Common myeloid progenitor, CD34-positive (primary cell): ENCODE measurements around the gene SCPEP1.
"Not testable (repeated sequence)": the region's sequence is repeated elsewhere in the genome, so short reads cannot be mapped to it uniquely, and the experiment has no call there.

Experiments
- CTCF ChIA-PET: fragments of 350-600 bp; sonication (Branson Sonifier 250); formaldehyde crosslinking; loops from one replicate; lab custom pipeline; 2021; ENCODE audit warnings: antibody characterized with exemption; lab: Charles Lee
- POLR2A ChIA-PET: fragments of 350-600 bp; sonication (Branson Sonifier 250); formaldehyde crosslinking; loops from one replicate; lab custom pipeline; 2021; ENCODE audit warnings: antibody characterized with exemption; lab: Charles Lee
- DNase-seq, 3 donors: peaks; one replicate each; pipeline versions ENCODE4 v3.0.0 to v3.0.0-alpha.2; 2013
- H3K27ac ChIP-seq, 2 experiments: 1 replicate in 1 of 2; 2 replicates in 1 of 2; pipeline ENCODE4 v1.7.0; 2013; ENCODE audit warnings: inconsistent platforms in 2 of 2, low read length in 2 of 2, mild to moderate bottlenecking in 2 of 2, low read depth in 1 of 2, moderate library complexity in 1 of 2; ENCODE audit not compliant: severe bottlenecking in 2 of 2, insufficient read depth in 1 of 2, poor library complexity in 1 of 2
- H3K27me3 ChIP-seq, 5 experiments: replicated peaks in 2 of 5; 1 replicate in 3 of 5; 2 replicates in 2 of 5; pipeline versions ENCODE4 v1.6.1 to v1.7.0; 2013; ENCODE audit warnings: low read length in 4 of 5, mild to moderate bottlenecking in 2 of 5, moderate library complexity in 2 of 5, inconsistent platforms in 1 of 5; ENCODE audit not compliant: insufficient read depth in 5 of 5, control insufficient read depth in 4 of 5
- H3K36me3 ChIP-seq, 4 experiments: 1 replicate in 2 of 4; 2 replicates in 2 of 4; pipeline versions ENCODE4 v1.6.1 to v1.7.0; 2013; ENCODE audit warnings: low read length in 3 of 4, control low read depth in 1 of 4, mild to moderate bottlenecking in 1 of 4; ENCODE audit not compliant: control insufficient read depth in 4 of 4, insufficient read depth in 4 of 4
- H3K4me1 ChIP-seq, 4 experiments: 1 replicate in 3 of 4; 2 replicates in 1 of 4; pipeline versions ENCODE4 v1.6.1 to v1.7.1; 2013; ENCODE audit warnings: low read length in 3 of 4, mild to moderate bottlenecking in 3 of 4, control low read depth in 1 of 4, inconsistent platforms in 1 of 4, moderate library complexity in 1 of 4; ENCODE audit not compliant: control insufficient read depth in 4 of 4, insufficient read depth in 4 of 4; ENCODE audit errors: control extremely low read depth in 1 of 4
- H3K4me3 ChIP-seq, 7 experiments: 1 replicate in 4 of 7; 2 replicates in 3 of 7; pipeline versions ENCODE4 v1.5.1 to v1.7.0; 2013; ENCODE audit warnings: mild to moderate bottlenecking in 7 of 7, low read length in 6 of 7, moderate library complexity in 6 of 7, inconsistent platforms in 2 of 7, low read depth in 2 of 7, control low read depth in 1 of 7; ENCODE audit not compliant: insufficient read depth in 4 of 7, control insufficient read depth in 1 of 7; ENCODE audit errors: extremely low read depth in 1 of 7
- H3K9me3 ChIP-seq, 5 experiments: 1 replicate in 4 of 5; 2 replicates in 1 of 5; pipeline versions ENCODE4 v1.6.1 to v1.7.1; 2013; ENCODE audit warnings: low read length in 4 of 5, mild to moderate bottlenecking in 2 of 5, inconsistent platforms in 1 of 5, low read depth in 1 of 5, moderate library complexity in 1 of 5; ENCODE audit not compliant: control insufficient read depth in 4 of 5, insufficient read depth in 2 of 5; ENCODE audit errors: control extremely low read depth in 1 of 5
- WGBS: methylation state at CpG from one replicate; pipeline ENCODE4 v1.1.5; 2013; ENCODE audit not compliant: insufficient coverage; 5-methylcytosine and 5-hydroxymethylcytosine counted together

SCPEP1 gene

GRCh38 chr17:56960596-56961538 lies 17.1 kb upstream of the SCPEP1 start, which contains the start of gene COIL:
Gene COIL, minus strand, starts transcription at chr17:56961050. Its CDS starts 31 bp downstream, at chr17:56961019.
- CTCF ChIA-PET = interaction anchor here (1.3 kb wide), 1 partner anchor 21 kb away, joined by 4 read pairs; no protein-coding TSS in a partner anchor
- H3K27me3 ChIP-seq = no peaks in the 10 kb centered on the region
- H3K27ac ChIP-seq = peak within 1 kb of the TSS; percentile 89 to 96
- POLR2A ChIA-PET = no interaction called here
- DNase-seq = peak; percentile 94 to 97 (median 96)
- WGBS = 0% methylated on average over 42 of the region's 59 CpGs
- H3K36me3 ChIP-seq = peaks cover 0 to 5% (median 1%) of the 10 kb centered on the region in 4 experiments
- H3K9me3 ChIP-seq = no peaks in the 10 kb centered on the region
- H3K4me1 ChIP-seq = peaks cover 2 to 18% (median 9%) of the 10 kb centered on the region in 4 experiments
- peak within 1 kb of the TSS; percentile 78 to 98 (median 85) for H3K4me3 ChIP-seq

- CTCF ChIA-PET = interaction anchor here (1.0 kb wide), 2 partner anchors 12 to 20 kb away, joined by 3 read pairs; no protein-coding TSS in a partner anchor
- H3K4me3 ChIP-seq, H3K36me3 ChIP-seq, DNase-seq, POLR2A ChIA-PET, H3K9me3 ChIP-seq, H3K27me3 ChIP-seq, H3K4me1 ChIP-seq, H3K27ac ChIP-seq: not testable (repeated sequence)
- 96% methylated on average over 9 of the region's 9 CpGs for WGBS
Measured at GRCh38 chr17:56965241-56965640, 12.7 kb upstream of the SCPEP1 start.

GRCh38 chr17:56965681-56966080 lies 12.2 kb upstream of the SCPEP1 start:
- H3K27me3 ChIP-seq, H3K4me1 ChIP-seq, POLR2A ChIA-PET, H3K9me3 ChIP-seq, H3K27ac ChIP-seq, H3K36me3 ChIP-seq, H3K4me3 ChIP-seq, DNase-seq: not testable (repeated sequence)
- CTCF ChIA-PET = interaction anchor here (1.0 to 1.5 kb wide), 3 partner anchors 11 to 43 kb away, joined by 3 to 5 read pairs (median 4); no protein-coding TSS in a partner anchor
- WGBS = 100% methylated on average over 3 of the region's 6 CpGs

- WGBS = 95% methylated on average over 5 of the region's 5 CpGs
- Histone ChIP-seq H3K9me3 (peaks cover 0 to 3% (median 0%) of the 10 kb centered on the region in 5 experiments), H3K27me3 (no peaks in the 10 kb centered on the region), H3K27ac (no peak overlapping the region), H3K4me1 (no peaks in the 10 kb centered on the region), H3K36me3 (no peaks in the 10 kb centered on the region), H3K4me3 (no peak overlapping the region)
- ChIA-PET CTCF (interaction anchor here (1.4 to 1.5 kb wide), 2 partner anchors 15 to 42 kb away, joined by 4 to 5 read pairs; no protein-coding TSS in a partner anchor), POLR2A (no interaction called here)
- DNase-seq = no peak
Measured at GRCh38 chr17:56966338-56966737, 11.6 kb upstream of the SCPEP1 start.

- peaks cover 0 to 3% (median 0%) of the 10 kb centered on the region in 5 experiments for H3K9me3 ChIP-seq
- DNase-seq = no peak
- H3K27ac ChIP-seq = no peak overlapping the region
- 100% methylated on average over 1 of the region's 1 CpG for WGBS
- peaks cover 0 to 5% (median 0%) of the 10 kb centered on the region in 5 experiments for H3K27me3 ChIP-seq
- H3K36me3 ChIP-seq = no peaks in the 10 kb centered on the region
- CTCF ChIA-PET = interaction anchor here (0.6 kb wide), 1 partner anchor 145 kb away, joined by 3 read pairs; no protein-coding TSS in a partner anchor
- H3K4me3 ChIP-seq = no peak overlapping the region
- no peaks in the 10 kb centered on the region for H3K4me1 ChIP-seq
- POLR2A ChIA-PET = no interaction called here
Measured at GRCh38 chr17:56970974-56971373, 7.0 kb upstream of the SCPEP1 start.

GRCh38 chr17:56972111-56972730 lies 5.7 kb upstream of the SCPEP1 start:
- no peak for DNase-seq
- H3K27me3 ChIP-seq = peaks cover 0 to 5% (median 0%) of the 10 kb centered on the region in 5 experiments
- H3K9me3 ChIP-seq = peaks cover 0 to 3% (median 0%) of the 10 kb centered on the region in 5 experiments
- 100% methylated on average over 1 of the region's 7 CpGs for WGBS
- H3K4me1 ChIP-seq = peaks cover 5 to 7% (median 6%) of the 10 kb centered on the region in 4 experiments
- CTCF ChIA-PET = interaction anchor here (1.2 kb wide), 1 partner anchor 18 kb away, joined by 3 read pairs; no protein-coding TSS in a partner anchor
- POLR2A ChIA-PET = no interaction called here
- no peaks in the 10 kb centered on the region for H3K36me3 ChIP-seq
- no peak overlapping the region for H3K27ac ChIP-seq
- no peak overlapping the region for H3K4me3 ChIP-seq
